ENCODE results near the gene ZDHHC8.

ZDHHC8 gene

GRCh38 chr22:20170170-20170569 lies 38.6 kb downstream of the ZDHHC8 start:
- TF ChIP-seq EZH2phosphoT487 (IDR thresholded peaks at IDR 0.05; ENCODE audit: borderline replicate concordance, low read length) (no peak), CTCF (IDR thresholded peaks at IDR 0.05; ENCODE audit: low read depth, low read length, poor library complexity, severe bottlenecking) (no peak)
- H3K36me3 ChIP-seq (ENCODE audit: control insufficient read depth, low read length) = no peaks in the 10 kb centered on the region
- H3K27me3 ChIP-seq (ENCODE audit: control insufficient read depth, low read length) = no peaks in the 10 kb centered on the region
- H4K20me1 ChIP-seq (ENCODE audit: control insufficient read depth, insufficient read depth, low read depth, low read length) = no peaks in the 10 kb centered on the region
- H3K79me2 ChIP-seq (ENCODE audit: control insufficient read depth, low read length) = no peaks in the 10 kb centered on the region
- H3K4me1 ChIP-seq (ENCODE audit: control insufficient read depth, low read length) = no peaks in the 10 kb centered on the region
- H3K9me3 ChIP-seq (ENCODE audit: control insufficient read depth, insufficient read depth, low read length) = no peaks in the 10 kb centered on the region
- no peak overlapping the region for H3K4me2 ChIP-seq (ENCODE audit: low read length)
- H3K4me3 ChIP-seq (ENCODE audit: low read length) = no peak overlapping the region
- no peak overlapping the region for H3K27ac ChIP-seq (ENCODE audit: low read depth, low read length)
- no peaks in the 10 kb centered on the region for H3K9me2 ChIP-seq (replicated peaks; ENCODE audit: control insufficient read depth, low read length)
- H3F3A ChIP-seq (ENCODE audit: control insufficient read depth, insufficient read depth) = no peaks in the 10 kb centered on the region

GRCh38 chr22:20171288-20172140 lies 39.9 kb downstream of the ZDHHC8 start:
- Histone ChIP-seq H3K4me1 (ENCODE audit: control insufficient read depth, low read length) (no peaks in the 10 kb centered on the region), H3K4me3 (ENCODE audit: low read length) (no peak overlapping the region), H3K36me3 (ENCODE audit: control insufficient read depth, low read length) (no peaks in the 10 kb centered on the region), H3K4me2 (ENCODE audit: low read length) (no peak overlapping the region), H3K27ac (ENCODE audit: low read depth, low read length) (no peak overlapping the region), H3K9me3 (ENCODE audit: control insufficient read depth, insufficient read depth, low read length) (no peaks in the 10 kb centered on the region), H3K9me2 (replicated peaks; ENCODE audit: control insufficient read depth, low read length) (no peaks in the 10 kb centered on the region), H3K79me2 (ENCODE audit: control insufficient read depth, low read length) (no peaks in the 10 kb centered on the region), H3F3A (ENCODE audit: control insufficient read depth, insufficient read depth) (no peaks in the 10 kb centered on the region), H4K20me1 (ENCODE audit: control insufficient read depth, insufficient read depth, low read depth, low read length) (no peaks in the 10 kb centered on the region), H3K27me3 (ENCODE audit: control insufficient read depth, low read length) (no peaks in the 10 kb centered on the region)
- TF ChIP-seq EZH2phosphoT487 (IDR thresholded peaks at IDR 0.05; ENCODE audit: borderline replicate concordance, low read length) = no peak
- no peak for TF ChIP-seq CTCF (IDR thresholded peaks at IDR 0.05; ENCODE audit: low read depth, low read length, poor library complexity, severe bottlenecking)

GRCh38 chr22:20172141-20172613 lies 40.6 kb downstream of the ZDHHC8 start:
- no peaks in the 10 kb centered on the region for H3K9me2 ChIP-seq (replicated peaks; ENCODE audit: control insufficient read depth, low read length)
- TF ChIP-seq CTCF (IDR thresholded peaks at IDR 0.05; ENCODE audit: low read depth, low read length, poor library complexity, severe bottlenecking) (no peak), EZH2phosphoT487 (IDR thresholded peaks at IDR 0.05; ENCODE audit: borderline replicate concordance, low read length) (no peak)
- H3K4me1 ChIP-seq (ENCODE audit: control insufficient read depth, low read length) = no peaks in the 10 kb centered on the region
- H3K27ac ChIP-seq (ENCODE audit: low read depth, low read length) = no peak overlapping the region
- H3K9me3 ChIP-seq (ENCODE audit: control insufficient read depth, insufficient read depth, low read length) = no peaks in the 10 kb centered on the region
- no peaks in the 10 kb centered on the region for H3K27me3 ChIP-seq (ENCODE audit: control insufficient read depth, low read length)
- H3K4me3 ChIP-seq (ENCODE audit: low read length) = no peak overlapping the region
- H3K36me3 ChIP-seq (ENCODE audit: control insufficient read depth, low read length) = no peaks in the 10 kb centered on the region
- no peak overlapping the region for H3K4me2 ChIP-seq (ENCODE audit: low read length)
- no peaks in the 10 kb centered on the region for H3K79me2 ChIP-seq (ENCODE audit: control insufficient read depth, low read length)
- H4K20me1 ChIP-seq (ENCODE audit: control insufficient read depth, insufficient read depth, low read depth, low read length) = no peaks in the 10 kb centered on the region
- no peaks in the 10 kb centered on the region for H3F3A ChIP-seq (ENCODE audit: control insufficient read depth, insufficient read depth)

All from DOHH2 (cell line).